ENCODE measurements around the gene MINPP1. TPM values are rescaled to one million over a fixed set of nuclear protein-coding genes. Genes with fewer than 3 reads are reported as not detected.

Gene MINPP1
- total RNA-seq, 1 donor from 2014 or later = 12.5 TPM

DNA sequence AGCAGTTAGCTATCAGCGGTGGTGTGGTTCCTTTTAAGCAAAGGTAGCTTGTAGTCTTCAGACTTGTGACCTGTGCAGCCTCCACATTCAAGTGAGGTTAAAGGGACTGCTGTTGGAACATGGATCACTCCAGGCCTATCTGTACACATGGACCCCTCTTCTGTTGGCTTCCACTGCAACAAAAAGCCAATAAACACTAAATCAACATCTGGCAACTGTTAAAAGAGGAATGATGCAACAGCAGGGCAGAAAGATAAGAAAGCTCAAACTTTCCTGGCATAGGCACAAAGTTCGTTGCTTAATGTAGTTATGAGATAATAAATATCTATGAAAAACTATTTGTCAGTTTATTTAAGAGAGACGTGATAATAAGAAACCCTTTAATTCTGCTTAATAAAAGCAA is 4.0 kb upstream of the MINPP1 start:
- intact Hi-C loops (cut with DNase I) = no loop called here
- H3K4me1 ChIP-seq = peaks cover 10% of the 10 kb centered on the region
- H3K4me3 ChIP-seq = no peak overlapping the region
- TF ChIP-seq POLR2AphosphoS5 (IDR thresholded peaks at IDR 0.05; ENCODE audit: insufficient read depth in 1 of 2, low read depth in 1 of 2) = no peak
- TF ChIP-seq POLR2A (IDR thresholded peaks at IDR 0.05) = no peak
- DNase-seq (ENCODE audit: extremely low spot score in 2 of 2) = no peak
- no peaks in the 10 kb centered on the region for H3K36me3 ChIP-seq
- no peaks in the 10 kb centered on the region for H3K27me3 ChIP-seq
- no peak overlapping the region for H3K27ac ChIP-seq
- H3K9me3 ChIP-seq = no peaks in the 10 kb centered on the region

DNA sequence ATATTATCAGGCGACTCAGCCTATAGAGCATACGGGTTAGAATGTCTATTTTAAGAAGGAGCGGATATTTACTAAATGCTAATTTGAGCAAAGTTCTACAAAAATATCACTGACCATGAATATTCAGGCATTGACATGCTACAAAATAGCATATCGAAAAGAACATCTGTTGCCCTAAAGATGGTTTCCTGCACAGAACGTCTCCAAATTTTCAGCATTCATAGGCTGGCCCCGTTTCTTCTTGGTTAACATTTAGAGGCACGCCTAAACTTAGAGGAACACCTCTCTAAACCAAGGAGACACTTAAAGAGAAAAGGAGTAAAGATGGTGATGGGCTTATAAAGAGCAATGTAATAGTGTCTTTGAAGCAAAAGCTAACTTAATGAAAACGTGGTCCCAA is 1.3 kb upstream of the MINPP1 start:
- no peak for TF ChIP-seq POLR2A (IDR thresholded peaks at IDR 0.05)
- TF ChIP-seq, protein P1, sequence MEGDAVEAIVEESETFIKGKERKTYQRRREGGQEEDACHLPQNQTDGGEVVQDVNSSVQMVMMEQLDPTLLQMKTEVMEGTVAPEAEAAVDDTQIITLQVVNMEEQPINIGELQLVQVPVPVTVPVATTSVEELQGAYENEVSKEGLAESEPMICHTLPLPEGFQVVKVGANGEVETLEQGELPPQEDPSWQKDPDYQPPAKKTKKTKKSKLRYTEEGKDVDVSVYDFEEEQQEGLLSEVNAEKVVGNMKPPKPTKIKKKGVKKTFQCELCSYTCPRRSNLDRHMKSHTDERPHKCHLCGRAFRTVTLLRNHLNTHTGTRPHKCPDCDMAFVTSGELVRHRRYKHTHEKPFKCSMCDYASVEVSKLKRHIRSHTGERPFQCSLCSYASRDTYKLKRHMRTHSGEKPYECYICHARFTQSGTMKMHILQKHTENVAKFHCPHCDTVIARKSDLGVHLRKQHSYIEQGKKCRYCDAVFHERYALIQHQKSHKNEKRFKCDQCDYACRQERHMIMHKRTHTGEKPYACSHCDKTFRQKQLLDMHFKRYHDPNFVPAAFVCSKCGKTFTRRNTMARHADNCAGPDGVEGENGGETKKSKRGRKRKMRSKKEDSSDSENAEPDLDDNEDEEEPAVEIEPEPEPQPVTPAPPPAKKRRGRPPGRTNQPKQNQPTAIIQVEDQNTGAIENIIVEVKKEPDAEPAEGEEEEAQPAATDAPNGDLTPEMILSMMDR (IDR thresholded peaks at IDR 0.05) = no peak
- TF ChIP-seq POLR2AphosphoS5 (IDR thresholded peaks at IDR 0.05; ENCODE audit: insufficient read depth in 1 of 2, low read depth in 1 of 2) = no peak
- Histone ChIP-seq H3K9me3 (no peaks in the 10 kb centered on the region), H3K27me3 (no peaks in the 10 kb centered on the region), H3K27ac (no peak overlapping the region), H3K4me3 (no peak overlapping the region), H3K36me3 (no peaks in the 10 kb centered on the region), H3K4me1 (peaks cover 21% of the 10 kb centered on the region)
- intact Hi-C loops (cut with DNase I) = no loop called here
- no peak for DNase-seq (ENCODE audit: extremely low spot score in 2 of 2)

DNA sequence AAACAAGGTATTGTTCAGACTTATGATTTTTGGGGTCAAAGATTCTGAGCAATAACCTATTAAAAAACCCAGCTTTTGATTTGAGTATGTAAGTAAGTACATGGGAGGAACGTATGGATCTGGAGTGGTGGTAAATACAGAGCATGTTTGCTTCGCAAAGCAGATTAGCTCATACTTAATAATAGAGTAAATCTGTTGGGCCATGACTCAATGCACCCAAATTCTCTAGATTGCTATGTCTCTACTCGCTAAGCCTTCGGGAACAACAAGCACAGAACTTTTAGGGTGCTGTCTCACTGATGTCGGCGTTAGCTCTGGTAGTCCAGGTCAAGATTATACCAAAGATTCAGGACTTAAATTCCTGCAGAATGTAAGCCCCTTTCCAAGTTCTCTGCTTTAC is 807 bp upstream of the MINPP1 start:
- Histone ChIP-seq H3K27me3 (no peaks in the 10 kb centered on the region), H3K9me3 (no peaks in the 10 kb centered on the region), H3K36me3 (no peaks in the 10 kb centered on the region), H3K4me3 (peak overlapping the region; percentile 81 to 84), H3K27ac (peak overlapping the region; percentile 75), H3K4me1 (peaks cover 21% of the 10 kb centered on the region)
- no peak for DNase-seq (ENCODE audit: extremely low spot score in 2 of 2)
- TF ChIP-seq, protein P1 (IDR thresholded peaks at IDR 0.05) = no peak
- TF ChIP-seq POLR2A (IDR thresholded peaks at IDR 0.05) = no peak
- TF ChIP-seq POLR2AphosphoS5 (IDR thresholded peaks at IDR 0.05; ENCODE audit: insufficient read depth in 1 of 2, low read depth in 1 of 2) = no peak
- intact Hi-C loops (cut with DNase I) = no loop called here

DNA sequence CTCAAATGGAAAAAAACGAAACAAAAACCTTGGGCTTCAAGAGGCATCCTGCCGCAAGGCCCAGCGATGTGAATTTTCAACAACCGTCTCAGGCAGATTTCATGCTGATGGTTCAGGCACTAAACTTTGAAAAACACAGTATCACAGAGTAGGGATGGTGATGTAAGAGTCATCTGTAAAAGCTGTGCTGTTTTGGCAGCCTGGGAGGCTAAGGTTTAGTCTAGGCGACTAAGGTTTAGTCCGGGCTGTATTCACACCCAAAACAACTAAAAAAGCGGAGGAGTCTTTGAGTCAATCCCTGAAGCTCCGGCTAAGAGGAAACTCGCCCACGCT is 420 bp upstream of the MINPP1 start:
- TF ChIP-seq, protein P1 (IDR thresholded peaks at IDR 0.05) = no peak
- TF ChIP-seq POLR2AphosphoS5 (IDR thresholded peaks at IDR 0.05; ENCODE audit: insufficient read depth in 1 of 2, low read depth in 1 of 2) (no peak), POLR2A (IDR thresholded peaks at IDR 0.05) (no peak)
- no peak for DNase-seq (ENCODE audit: extremely low spot score in 2 of 2)
- Histone ChIP-seq H3K4me1 (peaks cover 21% of the 10 kb centered on the region), H3K27ac (peak overlapping the region; percentile 75), H3K27me3 (no peaks in the 10 kb centered on the region), H3K36me3 (no peaks in the 10 kb centered on the region), H3K4me3 (peak overlapping the region; percentile 81 to 84), H3K9me3 (no peaks in the 10 kb centered on the region)
- intact Hi-C loops (cut with DNase I) = no loop called here

DNA sequence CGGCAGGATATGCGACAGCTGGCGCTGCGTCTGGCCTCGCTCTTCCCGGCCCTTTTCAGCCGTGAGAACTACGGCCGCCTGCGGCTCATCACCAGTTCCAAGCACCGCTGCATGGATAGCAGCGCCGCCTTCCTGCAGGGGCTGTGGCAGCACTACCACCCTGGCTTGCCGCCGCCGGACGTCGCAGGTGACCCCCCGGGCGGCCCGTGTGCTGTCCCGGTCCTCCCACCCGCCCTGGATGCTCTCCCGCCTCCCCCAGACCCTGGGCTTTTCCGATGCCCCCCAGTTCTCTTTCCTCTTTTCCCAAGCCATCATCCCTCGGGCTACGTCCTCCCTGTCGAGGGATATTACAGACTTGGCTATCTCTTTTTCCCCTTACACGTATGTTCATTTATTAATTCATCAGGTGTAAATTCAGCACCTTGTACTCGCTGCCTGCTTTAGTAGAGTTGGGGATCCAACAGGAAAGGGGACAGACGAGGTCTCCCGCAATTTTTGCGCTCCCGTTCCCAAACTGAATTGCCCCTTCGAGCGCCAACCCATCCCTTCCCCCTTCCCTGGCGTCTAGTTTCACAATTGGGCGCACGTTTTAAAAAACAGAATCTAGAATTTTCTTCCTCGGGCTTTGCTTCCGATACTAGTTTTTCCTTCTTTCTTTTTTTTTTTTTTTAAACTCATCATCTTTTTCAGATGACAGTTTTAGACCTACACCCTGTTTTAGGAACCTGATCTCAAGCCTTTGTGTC is 846 bp downstream of the MINPP1 start:
- intact Hi-C loops (cut with DNase I) = no loop called here
- H3K36me3 ChIP-seq = peaks cover 0 to 11% of the 10 kb centered on the region in 2 donors
- DNase-seq (ENCODE audit: extremely low spot score in 2 of 2) = no peak
- peak overlapping the region; percentile 75 for H3K27ac ChIP-seq
- H3K4me3 ChIP-seq = peak overlapping the region; percentile 81 to 84
- H3K4me1 ChIP-seq = peaks cover 21% of the 10 kb centered on the region
- no peaks in the 10 kb centered on the region for H3K27me3 ChIP-seq
- no peak for TF ChIP-seq POLR2AphosphoS5 (IDR thresholded peaks at IDR 0.05; ENCODE audit: insufficient read depth in 1 of 2, low read depth in 1 of 2)
- no peak for TF ChIP-seq POLR2A (IDR thresholded peaks at IDR 0.05)
- TF ChIP-seq, protein P1 (IDR thresholded peaks at IDR 0.05) = peak in 1 of 3 experiments; percentile 32
- H3K9me3 ChIP-seq = no peaks in the 10 kb centered on the region

All from vagina (tissue), 2 donors.